22Rv1 (cell line): Measurements from ENCODE around the gene LPCAT2.

Experiments
- H3K27ac ChIP-seq: fragments of 450-650 bp; 2 replicates; pipeline ENCODE4 v1.5.1; 2017
- ZFX ChIP-seq: fragments of 450-650 bp; IDR thresholded peaks from 2 replicates; pipeline ENCODE4 v1.6.1; 2017; ENCODE audit warnings: antibody characterized with exemption, borderline replicate concordance
- TF ChIP-seq, protein P1 (sequence below): fragments of 450-650 bp; IDR thresholded peaks from 2 replicates; pipeline ENCODE4 v1.5.1; 2017; ENCODE audit warnings: mild to moderate bottlenecking

LPCAT2 gene

DNA sequence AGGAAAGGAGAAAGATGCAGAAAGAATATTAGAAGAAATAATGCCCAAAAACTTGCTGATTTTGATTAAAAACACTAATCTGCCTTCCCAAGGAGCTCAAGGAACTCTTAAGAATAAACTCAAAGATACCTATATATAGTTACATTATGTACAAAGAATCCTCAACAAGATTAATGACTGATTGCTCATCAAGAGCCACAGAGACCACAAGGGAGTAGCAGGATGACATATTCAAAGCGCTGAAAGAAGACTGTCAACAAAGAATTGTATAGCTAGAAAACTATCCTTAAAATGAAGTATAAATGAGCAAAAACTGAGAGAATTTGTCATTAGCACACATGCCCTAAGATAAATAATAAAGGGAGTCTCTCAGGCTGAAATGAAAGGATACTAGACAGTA is 6.2 kb downstream of the LPCAT2 start:
- TF ChIP-seq, protein P1, sequence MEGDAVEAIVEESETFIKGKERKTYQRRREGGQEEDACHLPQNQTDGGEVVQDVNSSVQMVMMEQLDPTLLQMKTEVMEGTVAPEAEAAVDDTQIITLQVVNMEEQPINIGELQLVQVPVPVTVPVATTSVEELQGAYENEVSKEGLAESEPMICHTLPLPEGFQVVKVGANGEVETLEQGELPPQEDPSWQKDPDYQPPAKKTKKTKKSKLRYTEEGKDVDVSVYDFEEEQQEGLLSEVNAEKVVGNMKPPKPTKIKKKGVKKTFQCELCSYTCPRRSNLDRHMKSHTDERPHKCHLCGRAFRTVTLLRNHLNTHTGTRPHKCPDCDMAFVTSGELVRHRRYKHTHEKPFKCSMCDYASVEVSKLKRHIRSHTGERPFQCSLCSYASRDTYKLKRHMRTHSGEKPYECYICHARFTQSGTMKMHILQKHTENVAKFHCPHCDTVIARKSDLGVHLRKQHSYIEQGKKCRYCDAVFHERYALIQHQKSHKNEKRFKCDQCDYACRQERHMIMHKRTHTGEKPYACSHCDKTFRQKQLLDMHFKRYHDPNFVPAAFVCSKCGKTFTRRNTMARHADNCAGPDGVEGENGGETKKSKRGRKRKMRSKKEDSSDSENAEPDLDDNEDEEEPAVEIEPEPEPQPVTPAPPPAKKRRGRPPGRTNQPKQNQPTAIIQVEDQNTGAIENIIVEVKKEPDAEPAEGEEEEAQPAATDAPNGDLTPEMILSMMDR = no peak
- no peak for TF ChIP-seq ZFX
- no peak overlapping the region for H3K27ac ChIP-seq

- no peak overlapping the region for H3K27ac ChIP-seq
- TF ChIP-seq ZFX = no peak
- TF ChIP-seq, protein P1 = no peak
These were observed 12.9 kb downstream of the LPCAT2 start for GRCh38 chr16:55521792-55522191.

DNA sequence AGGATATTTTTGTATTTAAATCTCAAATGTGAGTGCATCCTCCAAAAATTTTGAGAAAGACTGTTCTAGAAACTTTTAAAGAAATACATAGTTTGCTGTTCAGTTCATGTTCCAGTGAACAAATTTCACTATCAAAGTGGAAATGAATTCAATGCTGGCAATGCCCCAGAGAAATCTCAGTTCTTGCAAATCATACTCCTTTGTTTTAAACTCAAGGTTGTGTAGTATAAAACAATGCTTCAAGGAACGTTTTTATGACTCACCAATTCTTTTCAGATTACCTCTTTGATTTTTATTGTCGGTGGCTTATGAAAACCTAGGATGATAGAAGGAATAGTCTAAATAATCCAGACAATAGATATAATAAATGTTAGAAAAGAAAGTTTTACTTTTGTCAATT is 17.6 kb downstream of the LPCAT2 start:
- no peak overlapping the region for H3K27ac ChIP-seq
- TF ChIP-seq, protein P1 = no peak
- no peak for TF ChIP-seq ZFX

DNA sequence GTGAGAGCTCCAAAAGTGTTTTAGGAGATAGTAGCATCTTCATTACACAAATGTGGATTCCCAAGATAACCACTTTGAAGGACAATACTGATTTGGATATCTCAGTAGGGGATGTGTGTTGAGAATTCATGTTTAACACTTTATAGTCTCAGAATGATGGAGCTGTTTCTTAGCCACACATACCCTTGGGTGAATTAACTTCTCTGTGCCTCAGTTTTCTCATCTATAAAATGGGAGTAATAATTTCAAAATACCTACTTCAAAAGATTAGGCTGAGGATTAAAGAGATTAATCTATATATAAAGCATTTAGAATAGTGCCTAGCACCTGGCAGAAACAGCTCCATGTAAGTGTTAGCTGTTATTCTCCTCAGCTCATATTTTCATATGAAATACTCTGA is 19.0 kb downstream of the LPCAT2 start:
- TF ChIP-seq, protein P1 = no peak
- TF ChIP-seq ZFX = no peak
- no peak overlapping the region for H3K27ac ChIP-seq

DNA sequence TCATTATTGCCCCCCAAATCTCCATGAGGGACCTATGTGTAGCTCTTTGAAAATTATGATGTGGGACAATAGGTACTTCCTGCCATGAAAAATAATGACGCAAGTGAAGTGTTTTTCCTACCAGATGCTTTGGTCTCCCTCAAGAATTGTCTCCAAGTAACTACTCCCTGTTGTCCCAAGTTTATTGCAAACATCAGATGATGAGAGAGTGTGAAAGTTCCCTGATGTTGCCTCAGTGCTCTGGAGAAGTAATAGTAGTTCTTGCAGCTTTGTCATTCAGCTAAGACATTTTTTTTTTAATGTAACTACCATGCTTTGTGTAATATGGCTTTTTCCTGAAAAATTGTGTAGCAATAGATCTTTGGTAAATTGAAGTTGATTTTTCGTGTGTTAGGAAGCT is 20.1 kb downstream of the LPCAT2 start:
- TF ChIP-seq, protein P1 = no peak
- no peak for TF ChIP-seq ZFX
- H3K27ac ChIP-seq = no peak overlapping the region

- no peak overlapping the region for H3K27ac ChIP-seq
- TF ChIP-seq ZFX = no peak
- TF ChIP-seq, protein P1 = no peak
These were observed 21.5 kb downstream of the LPCAT2 start for GRCh38 chr16:55530316-55530856.

DNA sequence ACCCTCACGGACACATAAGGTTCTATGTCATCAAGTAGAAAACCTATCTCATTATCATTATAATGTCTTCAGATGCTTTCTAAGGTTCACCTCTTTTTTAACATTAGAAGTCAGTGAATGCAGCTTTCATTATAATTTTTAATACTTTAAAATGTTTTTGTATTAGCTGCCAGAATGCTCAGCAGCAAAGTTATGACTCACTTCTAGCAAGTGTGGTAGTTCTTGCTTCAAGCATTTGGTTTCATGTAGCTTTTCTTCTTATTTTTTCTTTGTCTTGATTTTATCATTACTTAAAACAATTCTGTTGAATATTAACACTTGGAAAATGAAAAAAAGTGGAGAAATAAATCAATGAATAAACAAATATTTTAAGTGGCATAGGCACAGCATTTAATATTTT is 23.4 kb downstream of the LPCAT2 start:
- H3K27ac ChIP-seq = no peak overlapping the region
- TF ChIP-seq, protein P1 = no peak
- TF ChIP-seq ZFX = no peak
